Inferior parietal cortex (tissue), 1 donor: ENCODE measurements around the gene SERINC2.

Experiments used
- DNase-seq: peaks from one replicate; pipeline ENCODE4 v3.0.0-alpha.2; 2016; ENCODE audit errors: extremely low spot score

The SERINC2 gene

GRCh38 chr1:31434101-31434871, 21.3 kb downstream of the SERINC2 start:
- no peak for DNase-seq

DNA sequence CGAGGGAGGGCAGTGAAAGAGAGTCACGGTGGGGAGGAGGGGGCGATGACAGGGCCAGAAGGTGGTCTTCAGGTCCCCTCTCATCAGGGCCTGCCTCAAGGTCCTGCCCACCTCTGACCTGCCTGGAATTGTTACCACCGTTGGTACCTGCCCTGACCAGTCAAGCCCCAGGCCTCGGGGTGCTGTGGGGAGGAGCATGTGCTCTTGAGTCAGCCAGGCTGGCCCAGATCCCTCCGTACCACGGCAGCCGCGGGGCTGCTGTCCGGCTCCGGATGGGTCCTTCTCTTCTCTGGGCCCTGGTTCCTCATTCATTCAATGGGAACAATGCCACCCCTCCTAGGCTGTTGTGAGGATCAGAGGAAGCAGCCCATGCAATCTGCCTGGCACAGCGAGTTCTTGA, 22.0 kb downstream of the SERINC2 start:
- no peak for DNase-seq

GRCh38 chr1:31435471-31436409, 22.7 kb downstream of the SERINC2 start:
- DNase-seq: no peak

- no peak for DNase-seq
Observed at GRCh38 chr1:31436596-31437432, 23.8 kb downstream of the SERINC2 start.

- DNase-seq: no peak
Observed at GRCh38 chr1:31437433-31438037, 24.5 kb downstream of the SERINC2 start.

DNA sequence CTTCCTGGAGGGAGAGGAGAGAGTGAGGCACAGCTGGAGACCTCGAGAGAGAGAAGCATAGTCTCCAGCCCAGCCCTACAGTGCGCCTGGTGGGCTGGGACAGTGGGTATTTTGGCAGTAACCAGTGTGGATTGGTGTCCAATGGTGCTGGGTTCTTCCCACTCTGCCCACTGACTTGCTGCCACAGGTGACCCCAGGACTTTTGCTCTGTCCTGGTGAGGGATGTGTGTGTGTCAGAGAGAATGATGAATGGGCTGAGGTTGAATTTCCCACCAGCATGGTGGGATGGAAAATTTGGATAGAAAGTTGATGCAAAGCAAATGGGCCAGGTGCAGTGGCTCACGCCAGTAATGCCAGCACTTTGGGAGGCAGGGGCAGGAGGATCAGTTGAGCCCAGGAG, 26.3 kb downstream of the SERINC2 start:
- no peak for DNase-seq

- no peak for DNase-seq
Observed at GRCh38 chr1:31441073-31441472, 28.1 kb downstream of the SERINC2 start.

GRCh38 chr1:31441558-31441957, 28.5 kb downstream of the SERINC2 start:
- DNase-seq: no peak

DNA sequence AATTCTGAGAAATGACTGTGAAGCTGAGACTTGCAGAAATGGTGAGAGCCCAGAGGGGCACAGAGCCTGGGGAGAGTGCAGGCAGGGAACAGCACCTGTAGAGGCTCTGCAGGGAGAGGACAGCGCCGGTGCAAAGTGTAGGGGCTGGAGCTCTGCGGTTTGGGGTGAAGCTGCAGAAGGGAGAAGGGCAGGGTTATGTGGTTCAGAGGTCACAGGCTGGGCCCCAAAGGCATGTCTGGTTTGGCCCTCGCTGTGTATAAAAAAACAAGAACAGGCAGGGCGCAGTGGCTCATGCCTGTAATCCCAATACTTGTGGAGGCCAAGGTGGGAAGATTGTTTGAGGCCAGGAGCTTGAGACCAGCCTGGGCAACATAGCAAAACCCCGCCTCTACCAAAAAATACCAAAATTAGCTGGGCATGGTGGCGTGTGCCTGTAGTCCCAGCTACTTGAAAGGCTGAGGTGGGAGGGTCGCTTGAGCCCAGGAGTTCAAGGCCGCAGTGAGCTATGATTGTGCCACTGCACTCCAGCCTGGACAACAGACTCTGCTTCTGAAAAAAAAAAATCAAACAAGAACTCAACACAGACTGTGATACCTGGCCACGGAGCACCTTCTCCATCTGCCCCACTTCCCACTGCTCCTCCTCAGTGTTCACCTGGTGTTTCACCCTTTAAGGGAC, 29.1 kb downstream of the SERINC2 start:
- DNase-seq: no peak

- no peak for DNase-seq
Observed at GRCh38 chr1:31442648-31442994, 29.6 kb downstream of the SERINC2 start.

DNA sequence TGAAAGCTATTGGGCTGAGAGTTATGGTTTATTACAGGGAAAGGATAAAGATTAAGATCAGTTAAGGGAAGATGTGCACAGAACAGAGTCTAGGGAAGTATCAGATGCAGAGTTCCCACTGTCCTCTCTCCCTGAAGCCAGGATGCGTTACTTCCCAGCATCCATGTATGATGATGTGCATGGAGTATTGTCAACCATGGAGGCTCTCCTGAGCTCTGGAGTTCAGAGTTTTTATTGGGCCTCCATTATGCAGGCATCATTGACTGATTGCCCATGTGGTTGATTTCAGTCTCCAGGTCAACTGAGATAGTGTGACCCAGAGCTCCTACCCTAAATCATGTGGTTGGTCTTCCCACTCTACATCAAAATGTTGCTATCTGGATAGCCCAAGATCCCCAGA, 30.7 kb downstream of the SERINC2 start:
- no peak for DNase-seq

- DNase-seq: no peak
Observed at GRCh38 chr1:31444725-31445448, 31.9 kb downstream of the SERINC2 start.

GRCh38 chr1:31445951-31446350, 32.9 kb downstream of the SERINC2 start:
- DNase-seq: no peak

- DNase-seq: no peak
Observed at GRCh38 chr1:31447210-31447609, 34.2 kb downstream of the SERINC2 start.

DNA sequence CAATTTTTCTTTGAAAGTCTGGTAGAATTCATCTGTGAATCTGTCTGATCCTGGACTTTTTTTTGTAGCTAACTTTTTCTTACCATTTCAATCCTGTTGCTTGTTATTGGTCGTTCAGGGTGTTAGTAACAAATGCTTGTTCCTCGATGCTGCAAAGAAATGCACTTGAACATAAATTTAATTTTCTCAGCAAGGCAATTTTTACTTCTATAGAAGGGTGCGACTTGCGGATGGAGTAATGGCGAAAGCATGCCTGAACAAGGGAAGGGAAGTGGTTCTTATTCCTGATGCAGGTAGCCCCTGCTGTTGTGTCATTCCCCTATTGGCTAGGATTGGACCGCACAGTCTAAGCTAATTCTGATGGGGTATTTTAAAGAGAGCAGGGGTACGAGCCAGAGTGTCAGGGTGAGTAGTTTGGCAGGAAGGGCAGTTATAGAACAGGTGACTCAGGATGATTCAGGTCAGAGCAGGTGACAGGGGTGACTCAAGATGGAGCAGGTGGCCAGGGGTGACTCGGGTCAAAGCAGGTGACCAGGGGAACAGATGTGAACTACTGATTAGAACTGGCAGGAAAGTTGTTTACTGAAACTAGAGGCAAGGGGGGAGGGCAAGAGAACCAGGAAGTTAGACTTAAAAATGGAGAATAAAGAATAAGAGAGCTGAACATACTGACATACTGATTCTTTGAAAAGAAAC, 40.5 kb downstream of the SERINC2 start:
- no peak for DNase-seq

- no peak for DNase-seq
Observed at GRCh38 chr1:31458287-31458896, 45.4 kb downstream of the SERINC2 start.

DNA sequence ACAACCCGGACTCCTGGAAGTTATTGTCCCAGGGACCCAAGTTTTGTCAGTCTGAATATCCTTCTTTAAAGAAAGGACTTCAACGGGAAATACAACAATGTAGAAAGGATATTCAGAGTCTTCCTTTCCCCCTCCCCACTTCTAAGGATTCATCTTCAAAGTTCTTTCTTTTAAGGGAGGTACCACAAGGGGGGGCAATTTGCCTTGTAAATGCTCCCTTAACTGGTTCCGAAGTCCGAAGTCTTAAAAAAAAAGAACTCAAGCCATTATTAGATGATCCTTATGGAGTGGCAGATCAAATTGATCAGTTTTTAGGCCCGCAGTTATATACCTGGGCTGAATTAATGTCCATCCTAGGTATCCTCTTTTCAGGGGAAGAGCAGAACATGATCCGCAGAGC, 47.0 kb downstream of the SERINC2 start:
- no peak for DNase-seq

- DNase-seq: no peak
Observed at GRCh38 chr1:31467005-31467674, 54.1 kb downstream of the SERINC2 start.

DNA sequence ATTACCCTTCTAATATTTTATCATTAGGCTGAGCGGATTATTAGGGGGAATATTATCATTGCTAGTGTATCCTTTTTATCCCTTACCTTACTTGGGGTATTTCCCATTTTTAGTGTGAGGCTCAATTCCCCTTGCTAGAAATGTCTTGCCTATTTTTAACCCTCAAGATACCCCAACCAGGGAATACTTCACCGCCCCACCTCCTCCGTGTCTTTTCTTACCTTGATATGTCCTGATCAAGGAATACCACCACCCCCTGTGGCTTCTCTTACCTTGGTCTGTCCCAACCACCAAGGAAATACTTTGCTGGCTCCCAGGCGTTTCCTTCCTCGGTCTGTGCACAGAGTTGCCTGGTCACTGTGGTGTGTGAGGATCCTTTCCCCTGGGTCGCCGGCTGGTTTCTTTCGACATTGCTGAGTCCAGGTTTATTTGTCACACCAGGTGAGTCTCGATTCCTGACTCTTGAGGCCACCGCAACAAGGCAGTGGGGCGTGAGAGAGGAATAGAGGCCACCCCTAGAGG, 57.8 kb downstream of the SERINC2 start:
- no peak for DNase-seq
